Choroid plexus epithelial cell (primary cell): ENCODE data around the gene PKLR.

Source experiments
- DNase-seq: peaks from one replicate; pipeline ENCODE4 v3.0.0-alpha.2; 2010; ENCODE audit warnings: low read depth
- H3K4me3 ChIP-seq: 2 replicates; pipeline ENCODE4 v1.5.1; 2011; ENCODE audit warnings: low read depth, mild to moderate bottlenecking, control low read depth, low read length, moderate library complexity
- CTCF ChIP-seq: conservative IDR thresholded peaks from 2 replicates; pipeline ENCODE4 v1.5.1; 2011; ENCODE audit warnings: low read depth, mild to moderate bottlenecking, control low read depth, inconsistent platforms, low read length, moderate library complexity

The PKLR gene

GRCh38 chr1:155285063-155285462 lies 16.2 kb downstream of the PKLR start:
- no peak for DNase-seq
- no peak overlapping the region for H3K4me3 ChIP-seq
- no peak for TF ChIP-seq CTCF

GRCh38 chr1:155284476-155284875 lies 16.8 kb downstream of the PKLR start:
- DNase-seq: no peak
- no peak for TF ChIP-seq CTCF
- H3K4me3 ChIP-seq: no peak overlapping the region

- H3K4me3 ChIP-seq: no peak overlapping the region
- no peak for TF ChIP-seq CTCF
- DNase-seq: no peak
Observed at GRCh38 chr1:155282488-155283091, 18.6 kb downstream of the PKLR start.

GRCh38 chr1:155279268-155279667 lies 22.0 kb downstream of the PKLR start:
- no peak for DNase-seq
- no peak for TF ChIP-seq CTCF
- no peak overlapping the region for H3K4me3 ChIP-seq

- no peak overlapping the region for H3K4me3 ChIP-seq
Observed at GRCh38 chr1:155278689-155279160, 22.5 kb downstream of the PKLR start.

GRCh38 chr1:155277902-155278688 lies 23.1 kb downstream of the PKLR start:
- peak; percentile 52 for TF ChIP-seq CTCF
- peak overlapping the region; percentile 72 for H3K4me3 ChIP-seq

More at GRCh38 chr1:155278689-155279160, 22.5 kb downstream of the PKLR start:
- no peak for TF ChIP-seq CTCF
- DNase-seq: no peak

More at GRCh38 chr1:155277902-155278688, 23.1 kb downstream of the PKLR start:
- DNase-seq: peak; percentile 31
